Adrenal gland (tissue), 12 donors: ENCODE data around the gene MAU2. TPM values are rescaled to one million over a fixed set of nuclear protein-coding genes. Genes with fewer than 3 reads are reported as not detected.

Experiments
- DNase-seq, 7 donors: peaks; one replicate each; pipeline ENCODE4 v3.0.0-alpha.2; 2019 to 2020
- H3K27ac ChIP-seq, 5 donors: fragments of 200-600 bp; sonication (generic) in 4 of 5; 1 replicate in 3 of 5; 2 replicates in 2 of 5; pipeline versions ENCODE4 v1.5.1 to v1.8.0; 2016 to 2020; ENCODE audit warnings: mild to moderate bottlenecking in 1 of 5
- H3K27me3 ChIP-seq: fragments of 200-600 bp; 2 replicates; pipeline ENCODE4 v1.8.0; 2021
- H3K36me3 ChIP-seq, 2 donors: fragments of 200-600 bp; replicated peaks in 1 of 2; 1 replicate in 1 of 2; 2 replicates in 1 of 2; pipeline versions ENCODE4 v1.5.1 to v1.8.0; 2018 to 2022
- H3K4me1 ChIP-seq, 2 donors: fragments of 200-600 bp; replicated peaks in 1 of 2; 1 replicate in 1 of 2; 2 replicates in 1 of 2; pipeline versions ENCODE4 v1.5.1 to v1.8.0; 2018 to 2021
- H3K4me3 ChIP-seq, 4 donors: fragments of 200-600 bp; sonication (generic) in 3 of 4; one replicate each; pipeline ENCODE4 v1.5.1; 2016 to 2018
- H3K9me3 ChIP-seq, 3 donors: fragments of 200-600 bp; sonication (generic) in 1 of 3; replicated peaks in 1 of 3; 1 replicate in 2 of 3; 2 replicates in 1 of 3; pipeline versions ENCODE4 v1.5.1 to v1.8.0; 2016 to 2021
- POLR2A ChIP-seq, 2 donors: fragments of 450-650 bp; IDR thresholded peaks; one replicate each; pipeline ENCODE4 v1.6.1; 2017; ENCODE audit warnings: antibody characterized with exemption in 2 of 2, mild to moderate bottlenecking in 2 of 2, moderate library complexity in 1 of 2
- whole genome bisulfite sequencing, 4 donors: extraction: QIAGEN DNeasy Blood & Tissue Kit in 2 of 4; methylation state at CpG; one replicate each; pipeline versions ENCODE4 v1.1.5 to v1.1.7; 2013 to 2017; 5-methylcytosine and 5-hydroxymethylcytosine counted together
- intact Hi-C, 2 donors: fragments of 100-400 bp; cut with DNase I; formaldehyde crosslinking; loops; one replicate each; pipeline versions ENCODE4 v1.14.1 to v1.15.0; 2022 to 2023
- polyA plus RNA-seq, 3 donors: library from polyadenylated mRNA; stranded (reverse); fragments of 200-250 nt in 2 of 3; fragments of 350-450 nt in 1 of 3; fragmentation: Illumina TruSeq in 1 of 3; extraction: RNeasy Lipid Tissue Mini Kit (QIAGEN cat#74804) in 1 of 3; gene quantifications; one replicate each; pipeline ENCODE4 v1.2.3, GENCODE V29; 2013 to 2014
- total RNA-seq, 9 donors: library from RNA; depleted of rRNA in 4 of 9; stranded (reverse); fragments of >200 nt in 4 of 9; fragments of 120-200 nt in 1 of 9; fragmentation: NEBNext Ultra II Directional in 1 of 9; extraction: Animal tissue kit (Norgen Biotek cat#: 25700) in 1 of 9; gene quantifications; one replicate each; pipeline versions ENCODE4 v1.1.0 to v1.2.4, GENCODE V29; 2013 to 2023
- TF ChIP-seq, protein P1 (sequence below), 6 experiments: fragments of 450-650 bp in 4 of 6; fragments of 200-600 bp in 2 of 6; sonication (generic) in 1 of 6; IDR thresholded peaks; 1 replicate in 5 of 6; 2 replicates in 1 of 6; pipeline versions ENCODE4 v1.5.1 to v1.8.0; 2016 to 2021; ENCODE audit warnings: antibody characterized with exemption in 6 of 6, mild to moderate bottlenecking in 2 of 6, moderate library complexity in 1 of 6
- donor health status: healthy with polysubstance abuse.
- donor health status: Bipolar disorder and iron deficiency.
- donor health status: DM: yes; HTN: yes; CAD: no.
- donor health status: DM: no; HTN: no; CAD: no.
- donor health status: DM: no; HTN: no; CAD: no.
- donor health status: DM: yes; HTN: yes; CAD: no.

The MAU2 gene
- total and polyA plus RNA-seq, 12 donors, result 14.9 to 64.8 (median 40.8) TPM

DNA sequence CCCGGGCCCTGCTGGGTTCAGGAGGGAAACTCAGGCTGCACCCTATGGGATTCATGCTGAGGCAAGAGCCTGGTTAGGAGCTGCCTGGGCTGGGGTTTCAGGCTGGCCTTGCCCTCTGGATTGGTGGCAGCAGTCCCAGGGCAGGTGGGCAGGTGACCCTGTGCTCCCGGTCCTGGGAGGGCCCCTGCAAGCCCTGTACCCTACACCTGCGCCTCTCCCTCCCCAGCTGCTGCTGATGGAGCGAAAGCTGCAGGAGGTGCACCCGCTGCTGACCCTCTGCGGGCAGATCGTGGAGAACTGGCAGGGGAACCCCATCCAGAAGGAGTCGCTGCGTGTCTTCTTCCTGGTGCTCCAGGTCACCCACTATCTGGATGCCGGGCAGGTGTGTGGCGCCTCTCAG lies 20.4 kb downstream of the MAU2 start:
- TF ChIP-seq, protein P1, sequence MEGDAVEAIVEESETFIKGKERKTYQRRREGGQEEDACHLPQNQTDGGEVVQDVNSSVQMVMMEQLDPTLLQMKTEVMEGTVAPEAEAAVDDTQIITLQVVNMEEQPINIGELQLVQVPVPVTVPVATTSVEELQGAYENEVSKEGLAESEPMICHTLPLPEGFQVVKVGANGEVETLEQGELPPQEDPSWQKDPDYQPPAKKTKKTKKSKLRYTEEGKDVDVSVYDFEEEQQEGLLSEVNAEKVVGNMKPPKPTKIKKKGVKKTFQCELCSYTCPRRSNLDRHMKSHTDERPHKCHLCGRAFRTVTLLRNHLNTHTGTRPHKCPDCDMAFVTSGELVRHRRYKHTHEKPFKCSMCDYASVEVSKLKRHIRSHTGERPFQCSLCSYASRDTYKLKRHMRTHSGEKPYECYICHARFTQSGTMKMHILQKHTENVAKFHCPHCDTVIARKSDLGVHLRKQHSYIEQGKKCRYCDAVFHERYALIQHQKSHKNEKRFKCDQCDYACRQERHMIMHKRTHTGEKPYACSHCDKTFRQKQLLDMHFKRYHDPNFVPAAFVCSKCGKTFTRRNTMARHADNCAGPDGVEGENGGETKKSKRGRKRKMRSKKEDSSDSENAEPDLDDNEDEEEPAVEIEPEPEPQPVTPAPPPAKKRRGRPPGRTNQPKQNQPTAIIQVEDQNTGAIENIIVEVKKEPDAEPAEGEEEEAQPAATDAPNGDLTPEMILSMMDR (IDR thresholded peaks at IDR 0.05), result no peak
- no peak for TF ChIP-seq POLR2A (IDR thresholded peaks at IDR 0.05)
- Histone ChIP-seq H3K27ac (no peak overlapping the region), H3K9me3 (no peaks in the 10 kb centered on the region), H3K27me3 (no peaks in the 10 kb centered on the region), H3K4me3 (no peak overlapping the region), H3K4me1 (peaks cover 0 to 4% of the 10 kb centered on the region in 2 donors), H3K36me3 (peaks cover 0 to 99% of the 10 kb centered on the region in 2 donors)
- intact Hi-C loops, result loop anchor here in 1 of 2 donors (10.0 kb wide), 2 partner anchors 146 to 196 kb away; partner anchors contain the start of genes BORCS8 and RFXANK
- WGBS, 4 donors, result 86 to 94% (median 93%) methylated on average over 1 to 11 of the region's 11 CpGs
- DNase-seq, result no peak

DNA sequence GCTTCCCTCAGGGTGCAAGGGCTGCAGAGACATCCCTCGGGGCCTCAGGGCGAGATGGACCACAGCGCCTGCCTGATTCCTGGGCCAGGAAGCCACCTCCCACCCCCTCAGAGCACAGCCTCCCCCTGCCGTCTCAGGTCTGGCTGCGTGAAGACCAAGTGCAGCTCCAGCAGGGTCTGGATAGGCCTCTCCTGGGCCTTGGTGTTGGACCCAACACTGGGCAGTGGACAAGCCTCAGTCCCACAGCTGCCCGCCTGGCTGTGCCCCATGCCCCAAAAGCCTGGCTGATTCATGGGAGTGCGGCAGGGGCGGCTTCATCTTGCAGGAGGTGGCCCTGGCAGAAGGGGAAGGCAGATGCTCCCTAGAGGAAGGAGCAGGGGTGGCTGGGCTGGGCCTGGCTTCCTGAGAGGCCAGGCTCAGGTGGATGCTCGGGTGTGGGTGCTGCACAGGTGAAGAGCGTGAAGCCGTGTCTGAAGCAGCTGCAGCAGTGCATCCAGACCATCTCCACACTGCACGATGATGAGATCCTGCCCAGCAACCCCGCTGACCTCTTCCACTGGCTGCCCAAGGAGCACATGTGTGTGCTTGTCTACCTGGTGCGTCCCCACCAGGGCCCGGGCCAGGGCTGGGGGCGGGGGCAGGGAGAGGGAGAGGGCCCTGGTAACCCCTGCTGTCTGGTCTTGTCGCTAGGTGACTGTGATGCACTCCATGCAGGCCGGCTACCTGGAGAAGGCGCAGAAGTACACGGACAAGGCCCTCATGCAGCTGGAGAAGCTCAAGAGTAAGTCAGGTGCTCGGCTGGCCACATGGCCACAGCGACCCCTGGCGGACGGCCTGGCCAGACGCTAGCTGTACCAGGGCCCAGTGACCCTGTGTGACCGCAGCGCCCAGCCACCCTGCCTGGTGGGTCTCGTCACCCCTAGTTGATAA lies 21.7 kb downstream of the MAU2 start:
- no peaks in the 10 kb centered on the region for H3K27me3 ChIP-seq
- H3K27ac ChIP-seq, result no peak overlapping the region
- H3K4me1 ChIP-seq, result peaks cover 0 to 4% of the 10 kb centered on the region in 2 donors
- H3K36me3 ChIP-seq, result peaks cover 0 to 99% of the 10 kb centered on the region in 2 donors
- WGBS, 4 donors, result 61 to 70% (median 63%) methylated on average over 16 to 28 of the region's 28 CpGs; no CpG with 5 or more reads in 1 of the 4 donors
- intact Hi-C loops, result loop anchor here in 1 of 2 donors (10.0 kb wide), 2 partner anchors 148 to 198 kb away; partner anchors contain the start of genes BORCS8 and RFXANK
- no peaks in the 10 kb centered on the region for H3K9me3 ChIP-seq
- no peak overlapping the region for H3K4me3 ChIP-seq
- TF ChIP-seq, protein P1 (IDR thresholded peaks at IDR 0.05), result peak; percentile 77 to 90 (median 86)
- TF ChIP-seq POLR2A (IDR thresholded peaks at IDR 0.05), result no peak
- peak; percentile 73 to 90 (median 81) for DNase-seq

DNA sequence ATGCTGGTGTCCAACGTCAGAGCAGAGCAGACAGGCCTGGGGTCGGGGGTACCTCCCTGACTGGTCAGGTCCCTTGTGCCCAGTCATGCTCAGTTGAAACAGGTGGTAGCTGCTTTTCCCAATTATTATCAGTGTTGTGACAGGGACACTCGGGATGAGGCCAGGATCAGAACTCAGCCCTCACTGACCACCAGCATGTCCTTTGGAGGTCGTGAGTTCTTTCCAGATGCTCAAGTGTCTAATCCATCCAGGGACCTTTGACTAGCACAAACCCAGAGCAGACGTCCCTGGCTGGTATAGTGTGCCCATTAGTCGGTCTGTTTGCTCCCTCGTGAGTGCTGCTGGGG lies 22.4 kb downstream of the MAU2 start:
- TF ChIP-seq POLR2A (IDR thresholded peaks at IDR 0.05), result no peak
- TF ChIP-seq, protein P1 (IDR thresholded peaks at IDR 0.05), result peak in 1 of 6 experiments; percentile 39
- no peak overlapping the region for H3K4me3 ChIP-seq
- no peak overlapping the region for H3K27ac ChIP-seq
- peaks cover 0 to 99% of the 10 kb centered on the region in 2 donors for H3K36me3 ChIP-seq
- H3K4me1 ChIP-seq, result peaks cover 0 to 1% of the 10 kb centered on the region in 2 donors
- intact Hi-C loops, result loop anchor here in 1 of 2 donors (10.0 kb wide), 2 partner anchors 148 to 198 kb away; partner anchors contain the start of genes BORCS8 and RFXANK
- no peak for DNase-seq
- H3K9me3 ChIP-seq, result no peaks in the 10 kb centered on the region
- 47 to 63% (median 56%) methylated on average over 3 to 7 of the region's 7 CpGs for WGBS, 4 donors
- no peaks in the 10 kb centered on the region for H3K27me3 ChIP-seq

DNA sequence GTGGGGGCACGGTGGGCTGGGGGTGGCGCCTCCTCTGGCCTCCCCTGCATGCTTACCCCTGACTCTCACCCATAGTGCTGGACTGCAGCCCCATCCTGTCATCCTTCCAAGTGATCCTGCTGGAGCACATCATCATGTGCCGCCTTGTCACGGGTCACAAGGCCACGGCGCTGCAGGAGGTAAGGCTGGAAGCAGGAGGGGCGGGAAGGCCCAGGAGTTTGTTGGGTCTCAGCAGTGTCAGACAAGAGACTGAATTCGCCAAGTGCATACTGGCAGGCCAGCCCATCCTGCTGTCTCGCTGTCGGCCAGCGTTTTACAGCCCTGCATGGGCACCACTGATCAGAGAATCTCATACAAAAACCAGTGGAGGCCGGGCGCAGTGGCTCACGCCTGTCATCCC lies 23.1 kb downstream of the MAU2 start:
- Histone ChIP-seq H3K4me1 (no peaks in the 10 kb centered on the region), H3K4me3 (no peak overlapping the region), H3K27ac (no peak overlapping the region), H3K27me3 (no peaks in the 10 kb centered on the region), H3K36me3 (peaks cover 0 to 99% of the 10 kb centered on the region in 2 donors), H3K9me3 (no peaks in the 10 kb centered on the region)
- WGBS, 4 donors, result 82 to 97% (median 90%) methylated on average over 5 to 14 of the region's 14 CpGs
- DNase-seq, result no peak
- TF ChIP-seq POLR2A (IDR thresholded peaks at IDR 0.05), result no peak
- intact Hi-C loops, result loop anchor here in 1 of 2 donors (10.0 kb wide), 2 partner anchors 149 to 199 kb away; partner anchors contain the start of genes BORCS8 and RFXANK
